GM19240 (cell line): Measurements from ENCODE around the gene CDKAL1.
"Not testable (repeated sequence)": the region's sequence is repeated elsewhere in the genome, so short reads cannot be mapped to it uniquely, and the experiment has no call there.

Experiments used
- DNase-seq: peaks from one replicate; pipeline ENCODE4 v3.0.0; 2011; ENCODE audit warnings: low spot score; ENCODE audit not compliant: insufficient read length

The CDKAL1 gene

GRCh38 chr6:20915626-20916025 lies 381.4 kb downstream of the CDKAL1 start:
- DNase-seq, result no peak

DNA sequence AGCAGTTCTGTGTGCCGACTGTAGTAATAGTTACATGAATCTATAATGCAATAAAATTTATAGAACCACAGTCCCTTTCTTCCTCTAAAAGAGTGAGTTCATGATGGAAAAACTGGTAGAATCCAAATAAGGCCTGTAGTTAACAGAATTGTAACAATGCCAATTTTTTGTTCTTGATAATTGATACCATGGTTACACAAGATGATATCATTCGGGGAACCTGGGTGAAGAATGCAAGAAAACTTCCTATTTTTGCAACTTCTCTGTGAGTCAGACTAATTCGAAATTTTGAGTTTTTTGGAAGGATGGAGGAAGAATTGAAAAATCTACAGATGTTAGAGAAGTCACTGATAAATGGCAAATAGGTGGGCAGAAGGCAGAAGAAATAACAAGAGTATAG lies 381.8 kb downstream of the CDKAL1 start:
- DNase-seq, result no peak

GRCh38 chr6:20918868-20919267 lies 384.6 kb downstream of the CDKAL1 start:
- no peak for DNase-seq

DNA sequence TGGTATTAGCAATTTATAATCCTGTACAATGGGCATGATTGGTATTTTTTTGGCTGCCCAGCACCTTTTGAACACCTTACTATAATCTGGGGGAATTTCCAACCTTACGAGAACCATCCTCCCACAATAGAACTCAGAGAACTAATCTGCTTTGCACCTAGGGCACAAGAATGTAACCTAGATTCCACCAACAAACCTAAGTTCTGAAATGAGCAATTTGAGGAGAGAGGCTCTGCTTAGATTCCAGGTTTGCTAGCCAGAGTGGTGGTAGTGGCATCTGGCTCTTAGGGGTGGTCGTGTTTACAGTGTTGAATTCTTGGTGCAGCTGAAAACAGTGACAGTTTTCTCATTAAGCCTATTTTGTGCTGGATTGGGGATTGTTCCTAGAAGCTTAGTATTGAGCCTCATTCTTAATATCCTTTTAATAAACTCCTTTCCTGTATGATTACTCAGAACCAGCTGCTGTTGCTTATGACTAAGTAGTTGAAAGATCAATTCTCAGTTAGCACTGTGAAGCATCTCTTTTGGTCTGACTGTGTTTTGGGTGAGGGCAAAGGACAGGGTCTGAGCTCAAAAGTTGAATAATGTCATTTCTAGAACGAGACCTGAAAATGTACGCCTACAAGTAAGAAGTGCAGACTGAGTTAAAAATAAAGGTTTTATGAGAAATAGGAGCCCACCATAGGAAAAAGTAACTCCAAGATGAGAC lies 385.6 kb downstream of the CDKAL1 start:
- no peak for DNase-seq

- DNase-seq, result no peak
These were observed 387.3 kb downstream of the CDKAL1 start for GRCh38 chr6:20921578-20921977.

DNA sequence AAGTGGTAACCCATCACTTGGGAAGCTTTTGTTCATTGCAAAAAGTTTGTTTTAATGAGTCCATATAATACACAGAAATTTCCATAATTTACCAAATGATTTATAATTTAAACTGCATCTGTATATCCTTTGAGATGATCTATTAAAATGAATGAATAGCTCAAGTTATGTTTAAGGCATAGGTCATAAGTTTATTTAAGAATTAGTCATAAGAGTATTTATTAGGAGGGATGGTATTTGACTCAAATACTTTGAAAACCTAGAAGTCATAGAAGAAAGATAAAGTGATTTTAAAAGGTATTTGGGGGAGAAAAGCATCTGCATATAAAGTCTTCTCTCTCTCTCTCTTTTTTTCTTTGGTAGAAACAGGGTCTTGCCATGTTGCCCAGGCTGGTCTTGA lies 388.5 kb downstream of the CDKAL1 start:
- no peak for DNase-seq

DNA sequence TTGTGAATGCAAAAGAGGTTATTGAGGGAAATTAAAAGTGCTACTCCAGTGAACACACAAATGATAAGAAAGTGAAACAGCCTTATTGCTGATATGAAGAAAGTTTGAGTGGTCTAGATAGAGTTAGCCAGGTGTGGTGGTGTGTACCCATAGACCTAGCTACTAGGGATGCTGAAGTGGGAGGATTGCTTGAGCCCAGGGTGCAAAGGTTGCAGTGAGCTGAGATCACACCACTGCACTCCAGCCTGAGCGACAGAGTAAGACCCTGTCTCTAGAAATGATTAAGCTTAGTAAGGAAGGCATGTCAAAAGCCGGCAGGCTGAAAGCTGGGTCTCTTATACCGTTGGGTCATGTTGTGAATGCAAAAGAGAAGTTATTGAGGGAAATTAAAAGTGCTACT lies 389.8 kb downstream of the CDKAL1 start:
- DNase-seq, result not testable (repeated sequence)

DNA sequence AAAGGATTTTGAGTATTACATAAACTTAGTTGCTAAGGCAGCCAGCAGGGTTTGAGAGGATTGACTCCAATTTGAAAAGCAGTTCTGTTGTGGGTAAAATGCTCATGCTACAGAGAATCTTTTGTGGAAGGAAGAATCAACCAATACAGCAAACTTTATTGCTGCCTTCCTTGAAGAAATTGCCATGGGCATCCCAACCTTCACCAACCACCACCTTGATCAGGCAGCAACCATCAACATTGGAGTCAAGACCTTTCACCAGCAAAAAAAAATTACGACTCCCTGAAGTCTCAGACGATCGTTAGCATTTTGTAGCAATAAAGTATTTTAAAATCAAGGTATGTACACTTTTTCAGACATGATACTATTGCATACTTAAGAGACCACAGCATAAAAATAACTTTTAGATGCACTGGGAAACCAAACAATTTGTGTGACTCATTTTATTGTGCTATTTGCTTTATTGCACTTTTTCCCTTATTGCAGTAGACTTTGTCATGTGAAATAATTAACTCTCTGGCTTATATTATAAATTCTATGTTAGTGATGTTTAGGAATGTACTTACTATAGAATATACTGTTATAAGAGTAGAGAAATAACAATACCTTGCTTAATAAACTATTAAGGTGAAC lies 390.8 kb downstream of the CDKAL1 start:
- no peak for DNase-seq

DNA sequence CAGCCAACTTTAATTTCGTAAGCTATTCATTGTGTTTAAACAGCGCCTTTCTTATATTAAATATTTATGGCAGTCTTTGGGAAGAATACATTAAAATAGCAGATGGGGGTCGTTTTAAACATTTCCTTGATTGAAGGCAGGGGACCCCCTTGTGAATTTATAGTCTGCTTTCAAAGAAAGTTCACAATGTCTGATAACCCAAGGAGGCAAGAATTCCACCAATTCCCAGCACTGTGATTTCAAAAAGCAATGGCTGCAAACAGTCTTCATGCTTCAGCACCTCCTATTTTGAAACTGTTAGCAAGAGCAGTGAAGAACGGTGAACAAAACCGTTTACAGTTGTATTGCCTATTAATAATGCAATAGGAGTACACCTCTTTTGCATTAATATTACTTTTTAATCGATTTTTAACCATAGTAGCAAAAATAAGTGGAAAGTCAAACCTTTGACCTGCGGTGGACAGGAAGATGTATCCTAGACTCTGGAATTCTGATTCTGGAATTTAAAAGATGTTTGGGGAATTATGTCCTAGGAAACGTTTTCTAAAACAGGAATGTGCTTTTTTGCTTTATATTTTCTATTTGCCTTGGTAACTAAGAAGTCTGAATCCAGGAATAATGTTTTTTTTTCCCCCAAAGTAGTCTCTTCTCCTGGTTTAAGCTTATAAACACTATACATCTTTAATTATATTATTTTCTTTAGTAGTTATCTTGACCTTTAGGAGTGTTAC lies 393.0 kb downstream of the CDKAL1 start:
- no peak for DNase-seq

GRCh38 chr6:20929283-20929682 lies 395.0 kb downstream of the CDKAL1 start:
- no peak for DNase-seq

GRCh38 chr6:20931093-20931492 lies 396.8 kb downstream of the CDKAL1 start:
- no peak for DNase-seq

GRCh38 chr6:20931772-20932171 lies 397.5 kb downstream of the CDKAL1 start:
- no peak for DNase-seq

DNA sequence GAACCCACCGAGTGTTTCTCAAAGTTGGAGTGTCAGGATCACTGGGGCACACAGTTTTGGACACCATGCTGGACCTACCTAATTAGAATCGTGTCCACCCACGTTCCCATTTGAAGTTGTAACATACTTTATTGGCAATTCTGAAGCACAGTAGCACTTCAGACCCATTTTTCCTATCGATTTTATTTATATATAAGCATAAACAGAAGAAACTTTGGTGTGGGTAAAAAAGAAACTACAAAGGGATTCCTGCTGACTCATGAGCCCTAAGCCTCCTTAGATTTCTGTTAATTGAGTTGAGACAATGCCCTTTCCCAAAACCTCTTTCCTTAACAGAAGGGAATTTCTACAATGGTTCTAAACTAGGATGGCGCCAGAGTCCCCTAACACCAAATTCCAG lies 398.0 kb downstream of the CDKAL1 start:
- no peak for DNase-seq

- no peak for DNase-seq
These were observed 399.0 kb downstream of the CDKAL1 start for GRCh38 chr6:20933057-20933788.

GRCh38 chr6:20936949-20937348 lies 402.7 kb downstream of the CDKAL1 start:
- no peak for DNase-seq

- no peak for DNase-seq
These were observed 405.0 kb downstream of the CDKAL1 start for GRCh38 chr6:20939161-20939775.

DNA sequence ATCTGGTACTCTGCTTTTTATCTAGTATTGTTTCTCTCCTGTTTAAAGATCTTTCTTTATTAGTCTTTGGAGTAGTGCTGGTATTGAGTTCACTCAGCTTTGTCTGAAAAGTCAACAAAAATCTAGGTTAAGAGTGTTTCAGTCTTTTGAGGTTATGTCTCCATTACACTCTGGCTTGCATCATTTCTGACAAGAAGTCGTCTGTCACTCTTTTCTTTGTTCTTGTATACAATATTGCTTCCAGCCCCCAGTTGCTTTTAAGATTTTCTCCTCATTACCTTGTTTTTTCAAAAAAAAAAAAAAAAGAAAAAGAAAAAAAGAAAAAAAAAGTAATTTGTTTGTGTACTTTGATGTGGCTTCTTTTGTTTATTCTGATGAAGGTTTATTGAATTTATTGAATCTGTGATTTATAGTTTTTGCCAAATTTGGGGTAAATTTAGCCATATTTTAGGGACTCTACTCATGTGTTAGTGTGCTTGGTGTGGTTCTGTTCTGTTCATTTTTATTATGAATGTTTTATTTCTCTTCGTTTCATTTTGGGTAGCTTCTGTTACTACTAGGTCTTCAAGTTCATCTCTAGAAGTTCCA lies 408.9 kb downstream of the CDKAL1 start:
- no peak for DNase-seq

GRCh38 chr6:20943922-20944321 lies 409.7 kb downstream of the CDKAL1 start:
- DNase-seq, result no peak

DNA sequence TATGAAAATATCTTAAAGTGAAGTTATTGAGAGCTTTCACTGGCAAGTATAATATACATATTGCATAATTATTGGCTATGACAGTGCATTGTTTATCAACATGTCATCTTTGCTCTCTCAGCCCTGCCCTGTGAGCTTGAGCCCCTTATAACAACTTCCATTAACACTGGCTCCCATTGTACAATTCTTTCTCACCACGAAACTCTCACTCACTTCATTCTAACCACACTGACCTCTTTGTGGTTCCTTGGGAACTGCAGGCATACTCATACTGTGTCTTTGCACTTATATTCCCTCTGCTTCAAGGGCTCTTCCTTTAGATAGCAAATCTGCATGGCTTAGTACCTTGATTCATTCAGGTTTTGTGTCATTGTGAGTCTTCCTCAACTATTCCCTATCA lies 411.8 kb downstream of the CDKAL1 start:
- peak; percentile 12 for DNase-seq

GRCh38 chr6:20946890-20947289 lies 412.6 kb downstream of the CDKAL1 start:
- no peak for DNase-seq

DNA sequence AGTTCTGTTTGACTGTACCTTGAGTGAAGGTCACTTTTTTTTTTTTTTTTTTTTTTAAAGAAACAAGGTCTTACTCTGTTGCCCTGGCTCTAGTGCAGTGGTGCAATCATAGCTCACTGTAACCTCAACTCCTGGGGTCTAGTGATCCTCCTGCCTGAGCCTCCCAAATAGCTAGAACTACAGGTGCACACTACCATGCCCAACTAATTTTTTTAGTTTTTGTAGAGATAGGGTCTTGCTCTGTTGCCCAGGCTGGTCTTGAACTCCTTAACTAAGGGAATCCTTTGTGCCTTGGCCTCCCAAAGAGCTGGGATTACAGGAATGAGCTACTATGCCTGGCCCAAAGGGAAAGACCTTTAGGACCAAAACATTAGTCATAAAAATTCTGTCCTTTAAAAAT lies 413.7 kb downstream of the CDKAL1 start:
- no peak for DNase-seq
